ENCODE measurements around the gene NR2F1.

The NR2F1 gene

GRCh38 chr5:93596310-93596675 lies 13.3 kb downstream of the NR2F1 start:
- Histone ChIP-seq H3K9ac (ENCODE audit: low read length) (no peak overlapping the region), H3K27me3 (ENCODE audit: control insufficient read depth in 1 of 2, insufficient read depth in 2 of 2, low read length in 2 of 2) (peaks cover 16 to 39% of the 10 kb centered on the region in 2 donors), H3K9me3 (ENCODE audit: low read length) (no peaks in the 10 kb centered on the region), H3K4me1 (ENCODE audit: insufficient read depth, low read length) (no peaks in the 10 kb centered on the region), H3K4me3 (ENCODE audit: low read depth in 1 of 2, low read length in 2 of 2) (no peak overlapping the region), H3K36me3 (ENCODE audit: insufficient read depth, low read length) (no peaks in the 10 kb centered on the region), H3K27ac (ENCODE audit: low read depth, low read length) (no peak overlapping the region)

GRCh38 chr5:93596676-93597490 lies 13.9 kb downstream of the NR2F1 start:
- no peaks in the 10 kb centered on the region for H3K36me3 ChIP-seq (ENCODE audit: insufficient read depth, low read length)
- peaks cover 17 to 45% of the 10 kb centered on the region in 2 donors for H3K27me3 ChIP-seq (ENCODE audit: control insufficient read depth in 1 of 2, insufficient read depth in 2 of 2, low read length in 2 of 2)
- no peak overlapping the region for H3K27ac ChIP-seq (ENCODE audit: low read depth, low read length)
- H3K9ac ChIP-seq (ENCODE audit: low read length), result no peak overlapping the region
- H3K4me3 ChIP-seq (ENCODE audit: low read depth in 1 of 2, low read length in 2 of 2), result no peak overlapping the region
- H3K9me3 ChIP-seq (ENCODE audit: low read length), result no peaks in the 10 kb centered on the region
- no peaks in the 10 kb centered on the region for H3K4me1 ChIP-seq (ENCODE audit: insufficient read depth, low read length)

- no peak overlapping the region for H3K9ac ChIP-seq (ENCODE audit: low read length)
- H3K4me3 ChIP-seq (ENCODE audit: low read depth in 1 of 2, low read length in 2 of 2), result no peak overlapping the region
- H3K27me3 ChIP-seq (ENCODE audit: control insufficient read depth in 1 of 2, insufficient read depth in 2 of 2, low read length in 2 of 2), result peaks cover 30 to 60% of the 10 kb centered on the region in 2 donors
- no peaks in the 10 kb centered on the region for H3K36me3 ChIP-seq (ENCODE audit: insufficient read depth, low read length)
- no peak overlapping the region for H3K27ac ChIP-seq (ENCODE audit: low read depth, low read length)
- H3K4me1 ChIP-seq (ENCODE audit: insufficient read depth, low read length), result no peaks in the 10 kb centered on the region
- no peaks in the 10 kb centered on the region for H3K9me3 ChIP-seq (ENCODE audit: low read length)
Measured at GRCh38 chr5:93598091-93599000, 15.3 kb downstream of the NR2F1 start.

GRCh38 chr5:93599001-93599379 lies 16.0 kb downstream of the NR2F1 start:
- H3K36me3 ChIP-seq (ENCODE audit: insufficient read depth, low read length), result no peaks in the 10 kb centered on the region
- no peaks in the 10 kb centered on the region for H3K4me1 ChIP-seq (ENCODE audit: insufficient read depth, low read length)
- H3K9ac ChIP-seq (ENCODE audit: low read length), result no peak overlapping the region
- no peaks in the 10 kb centered on the region for H3K9me3 ChIP-seq (ENCODE audit: low read length)
- no peak overlapping the region for H3K27ac ChIP-seq (ENCODE audit: low read depth, low read length)
- peaks cover 37 to 66% of the 10 kb centered on the region in 2 donors for H3K27me3 ChIP-seq (ENCODE audit: control insufficient read depth in 1 of 2, insufficient read depth in 2 of 2, low read length in 2 of 2)
- H3K4me3 ChIP-seq (ENCODE audit: low read depth in 1 of 2, low read length in 2 of 2), result no peak overlapping the region

GRCh38 chr5:93599399-93600120 lies 16.5 kb downstream of the NR2F1 start:
- H3K4me1 ChIP-seq (ENCODE audit: insufficient read depth, low read length), result no peaks in the 10 kb centered on the region
- H3K4me3 ChIP-seq (ENCODE audit: low read depth in 1 of 2, low read length in 2 of 2), result no peak overlapping the region
- no peaks in the 10 kb centered on the region for H3K36me3 ChIP-seq (ENCODE audit: insufficient read depth, low read length)
- no peak overlapping the region for H3K27ac ChIP-seq (ENCODE audit: low read depth, low read length)
- no peaks in the 10 kb centered on the region for H3K9me3 ChIP-seq (ENCODE audit: low read length)
- no peak overlapping the region for H3K9ac ChIP-seq (ENCODE audit: low read length)
- H3K27me3 ChIP-seq (ENCODE audit: control insufficient read depth in 1 of 2, insufficient read depth in 2 of 2, low read length in 2 of 2), result peaks cover 39 to 72% of the 10 kb centered on the region in 2 donors

GRCh38 chr5:93600409-93601070 lies 17.5 kb downstream of the NR2F1 start:
- Histone ChIP-seq H3K4me3 (ENCODE audit: low read depth in 1 of 2, low read length in 2 of 2) (no peak overlapping the region), H3K9ac (ENCODE audit: low read length) (no peak overlapping the region), H3K27me3 (ENCODE audit: control insufficient read depth in 1 of 2, insufficient read depth in 2 of 2, low read length in 2 of 2) (peaks cover 48 to 76% of the 10 kb centered on the region in 2 donors), H3K4me1 (ENCODE audit: insufficient read depth, low read length) (no peaks in the 10 kb centered on the region), H3K36me3 (ENCODE audit: insufficient read depth, low read length) (no peaks in the 10 kb centered on the region), H3K27ac (ENCODE audit: low read depth, low read length) (no peak overlapping the region), H3K9me3 (ENCODE audit: low read length) (no peaks in the 10 kb centered on the region)

- Histone ChIP-seq H3K27ac (ENCODE audit: low read depth, low read length) (no peak overlapping the region), H3K4me1 (ENCODE audit: insufficient read depth, low read length) (no peaks in the 10 kb centered on the region), H3K4me3 (ENCODE audit: low read depth in 1 of 2, low read length in 2 of 2) (no peak overlapping the region), H3K9ac (ENCODE audit: low read length) (no peak overlapping the region), H3K9me3 (ENCODE audit: low read length) (no peaks in the 10 kb centered on the region), H3K27me3 (ENCODE audit: control insufficient read depth in 1 of 2, insufficient read depth in 2 of 2, low read length in 2 of 2) (peaks cover 55 to 83% of the 10 kb centered on the region in 2 donors), H3K36me3 (ENCODE audit: insufficient read depth, low read length) (no peaks in the 10 kb centered on the region)
Measured at GRCh38 chr5:93601071-93601801, 18.2 kb downstream of the NR2F1 start.

- Histone ChIP-seq H3K36me3 (ENCODE audit: insufficient read depth, low read length) (no peaks in the 10 kb centered on the region), H3K27me3 (ENCODE audit: control insufficient read depth in 1 of 2, insufficient read depth in 2 of 2, low read length in 2 of 2) (peaks cover 60 to 83% of the 10 kb centered on the region in 2 donors), H3K9me3 (ENCODE audit: low read length) (no peaks in the 10 kb centered on the region), H3K4me1 (ENCODE audit: insufficient read depth, low read length) (no peaks in the 10 kb centered on the region), H3K9ac (ENCODE audit: low read length) (no peak overlapping the region), H3K27ac (ENCODE audit: low read depth, low read length) (no peak overlapping the region), H3K4me3 (ENCODE audit: low read depth in 1 of 2, low read length in 2 of 2) (no peak overlapping the region)
Measured at GRCh38 chr5:93601802-93602155, 18.8 kb downstream of the NR2F1 start.

GRCh38 chr5:93602241-93603077 lies 19.4 kb downstream of the NR2F1 start:
- H3K27ac ChIP-seq (ENCODE audit: low read depth, low read length), result no peak overlapping the region
- H3K4me1 ChIP-seq (ENCODE audit: insufficient read depth, low read length), result no peaks in the 10 kb centered on the region
- no peak overlapping the region for H3K9ac ChIP-seq (ENCODE audit: low read length)
- no peak overlapping the region for H3K4me3 ChIP-seq (ENCODE audit: low read depth in 1 of 2, low read length in 2 of 2)
- H3K36me3 ChIP-seq (ENCODE audit: insufficient read depth, low read length), result no peaks in the 10 kb centered on the region
- H3K9me3 ChIP-seq (ENCODE audit: low read length), result no peaks in the 10 kb centered on the region
- peaks cover 67 to 84% of the 10 kb centered on the region in 2 donors for H3K27me3 ChIP-seq (ENCODE audit: control insufficient read depth in 1 of 2, insufficient read depth in 2 of 2, low read length in 2 of 2)
